Epithelial cell of prostate (primary cell): ENCODE measurements around the gene ARHGAP1.
"Not testable (repeated sequence)": the region's sequence is repeated elsewhere in the genome, so short reads cannot be mapped to it uniquely, and the experiment has no call there.

Source experiments
- DNase-seq: peaks from one replicate; pipeline ENCODE4 v3.0.0-alpha.2; 2011; ENCODE audit warnings: low read depth, low spot score
- H3K27ac ChIP-seq: fragments of 450-650 bp; 2 replicates; pipeline ENCODE4 v1.5.1; 2017; ENCODE audit warnings: mild to moderate bottlenecking

ARHGAP1 gene

GRCh38 chr11:46725338-46726205 lies 25.2 kb upstream of the ARHGAP1 start:
- no peak overlapping the region for H3K27ac ChIP-seq
- DNase-seq: no peak

- no peak overlapping the region for H3K27ac ChIP-seq
- no peak for DNase-seq
Observed at GRCh38 chr11:46724088-46724487, 23.7 kb upstream of the ARHGAP1 start.

GRCh38 chr11:46723359-46723680 lies 22.9 kb upstream of the ARHGAP1 start:
- H3K27ac ChIP-seq: no peak overlapping the region
- no peak for DNase-seq

- DNase-seq: no peak
- no peak overlapping the region for H3K27ac ChIP-seq
Observed at GRCh38 chr11:46722566-46723358, 22.3 kb upstream of the ARHGAP1 start.

GRCh38 chr11:46721286-46721685 lies 20.9 kb upstream of the ARHGAP1 start:
- DNase-seq: no peak
- no peak overlapping the region for H3K27ac ChIP-seq

- no peak overlapping the region for H3K27ac ChIP-seq
- DNase-seq: no peak
Observed at GRCh38 chr11:46719543-46720218, 19.3 kb upstream of the ARHGAP1 start.

GRCh38 chr11:46719048-46719542 lies 18.7 kb upstream of the ARHGAP1 start, which contains the start of gene F2:
Gene F2, plus strand, starts transcription at chr11:46719213. Its CDS starts 23 bp downstream, at chr11:46719236.
- no peak within 1 kb of the TSS for H3K27ac ChIP-seq
- DNase-seq: no peak

- no peak overlapping the region for H3K27ac ChIP-seq
- no peak for DNase-seq
Observed at GRCh38 chr11:46718155-46719019, 18.0 kb upstream of the ARHGAP1 start.

- not testable (repeated sequence) for DNase-seq, H3K27ac ChIP-seq
Observed at GRCh38 chr11:46717825-46718154, 17.4 kb upstream of the ARHGAP1 start.

GRCh38 chr11:46712874-46713576 lies 12.6 kb upstream of the ARHGAP1 start:
- H3K27ac ChIP-seq: no peak overlapping the region
- DNase-seq: no peak

GRCh38 chr11:46711303-46711702 lies 10.9 kb upstream of the ARHGAP1 start:
- no peak overlapping the region for H3K27ac ChIP-seq
- no peak for DNase-seq

GRCh38 chr11:46710821-46711269 lies 10.4 kb upstream of the ARHGAP1 start:
- peak; percentile 18 for DNase-seq
- H3K27ac ChIP-seq: no peak overlapping the region

- not testable (repeated sequence) for H3K27ac ChIP-seq, DNase-seq
Observed at GRCh38 chr11:46709351-46709750, 8.9 kb upstream of the ARHGAP1 start.

- DNase-seq: no peak
- H3K27ac ChIP-seq: no peak overlapping the region
Observed at GRCh38 chr11:46706886-46707285, 6.5 kb upstream of the ARHGAP1 start.

GRCh38 chr11:46705070-46705688 lies 4.8 kb upstream of the ARHGAP1 start:
- DNase-seq: no peak
- H3K27ac ChIP-seq: no peak overlapping the region

- H3K27ac ChIP-seq: peak overlapping the region; percentile 89
- no peak for DNase-seq
Observed at GRCh38 chr11:46701078-46701654, 747 bp upstream of the ARHGAP1 start.

- H3K27ac ChIP-seq: no peak overlapping the region
- no peak for DNase-seq
Observed at GRCh38 chr11:46698597-46698996, 1.8 kb downstream of the ARHGAP1 start.

- no peak overlapping the region for H3K27ac ChIP-seq
- DNase-seq: no peak
Observed at GRCh38 chr11:46697723-46698122, 2.7 kb downstream of the ARHGAP1 start.
